ENCODE data around the gene KLK8.

DNA sequence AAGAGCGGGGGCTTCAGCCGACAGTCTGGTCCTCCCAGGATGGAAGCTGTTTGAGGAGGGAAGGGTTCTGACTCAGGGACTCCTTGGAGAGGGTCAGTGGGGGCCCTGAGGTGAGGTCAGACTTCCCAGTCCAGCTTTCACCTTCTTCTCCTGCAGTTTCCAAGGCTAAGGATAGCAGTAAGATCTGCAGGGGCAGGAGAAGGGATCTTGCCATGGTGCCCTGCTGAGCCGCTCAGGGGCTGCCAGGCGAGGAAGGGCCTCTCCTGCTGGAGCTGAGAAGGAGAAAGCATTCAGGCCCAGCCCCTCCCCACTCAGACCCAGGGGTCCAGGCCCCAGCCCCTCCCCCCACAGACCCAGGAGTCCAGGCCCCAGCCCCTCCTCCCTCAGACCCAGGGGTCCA, 19.2 kb downstream of the KLK8 start:
- TF ChIP-seq, protein P1, sequence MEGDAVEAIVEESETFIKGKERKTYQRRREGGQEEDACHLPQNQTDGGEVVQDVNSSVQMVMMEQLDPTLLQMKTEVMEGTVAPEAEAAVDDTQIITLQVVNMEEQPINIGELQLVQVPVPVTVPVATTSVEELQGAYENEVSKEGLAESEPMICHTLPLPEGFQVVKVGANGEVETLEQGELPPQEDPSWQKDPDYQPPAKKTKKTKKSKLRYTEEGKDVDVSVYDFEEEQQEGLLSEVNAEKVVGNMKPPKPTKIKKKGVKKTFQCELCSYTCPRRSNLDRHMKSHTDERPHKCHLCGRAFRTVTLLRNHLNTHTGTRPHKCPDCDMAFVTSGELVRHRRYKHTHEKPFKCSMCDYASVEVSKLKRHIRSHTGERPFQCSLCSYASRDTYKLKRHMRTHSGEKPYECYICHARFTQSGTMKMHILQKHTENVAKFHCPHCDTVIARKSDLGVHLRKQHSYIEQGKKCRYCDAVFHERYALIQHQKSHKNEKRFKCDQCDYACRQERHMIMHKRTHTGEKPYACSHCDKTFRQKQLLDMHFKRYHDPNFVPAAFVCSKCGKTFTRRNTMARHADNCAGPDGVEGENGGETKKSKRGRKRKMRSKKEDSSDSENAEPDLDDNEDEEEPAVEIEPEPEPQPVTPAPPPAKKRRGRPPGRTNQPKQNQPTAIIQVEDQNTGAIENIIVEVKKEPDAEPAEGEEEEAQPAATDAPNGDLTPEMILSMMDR (IDR thresholded peaks at IDR 0.05; ENCODE audit: low read length) = no peak
- no peak for TF ChIP-seq EZH2 (IDR thresholded peaks at IDR 0.05; ENCODE audit: borderline replicate concordance, low read length)

Data from OCI-LY1 (cell line).